HepG2 (cell line): ENCODE results near the gene TSSK6. TPM values are rescaled to one million over a fixed set of nuclear protein-coding genes. Genes with fewer than 3 reads are reported as not detected.

Experiments
- ATAC-seq: fragments of 200-7000 bp; cut with Tn5 transposase; 3 replicates; pipeline ENCODE4 v1.9.1; 2020; ENCODE audit warnings: mild to moderate bottlenecking, moderate library complexity
- BruUV-seq: library from RNA; stranded (reverse); fragments of 400-500 nt; replicated peaks from 2 replicates; lab custom pipeline; 2021; lab: Mats Ljungman, UMichigan
- CTCF ChIA-PET: fragments of 300-600 bp; formaldehyde crosslinking; extraction: SDS; loops from one replicate; lab custom pipeline; 2021; ENCODE audit warnings: low total read pairs, inconsistent platforms, low intra/inter-chr PET ratio; lab: Yijun Ruan, JAX
- POLR2A ChIA-PET: fragments of 350-600 bp; sonication (Branson Sonifier 250); formaldehyde crosslinking; loops from one replicate; lab custom pipeline; 2020; ENCODE audit warnings: antibody characterized with exemption, inconsistent platforms; lab: Yijun Ruan, JAX
- DNase-seq: peaks from one replicate; pipeline ENCODE4 v3.0.0-alpha.2; 2015; ENCODE audit warnings: low spot score
- FAIRE-seq: peaks from 3 replicates; lab custom pipeline; 2011; peaks lifted over from hg19 to GRCh38; lab: Jason Lieb, UNC
- H2AFZ ChIP-seq: one replicate; pipeline ENCODE4 v1.6.1; 2011; ENCODE audit warnings: low read length, inconsistent platforms
- H3K27ac ChIP-seq: fragments of 300-600 bp; 3 replicates; pipeline ENCODE4 v1.8.0; 2011; ENCODE audit warnings: mixed run types, mild to moderate bottlenecking, mixed read lengths, low read length, inconsistent platforms; ENCODE audit not compliant: insufficient read depth; ENCODE audit errors: extremely low read length
- H3K27me3 ChIP-seq, 2 experiments: fragments of 200-600 bp in 1 of 2; 2 replicates in 1 of 2; 3 replicates in 1 of 2; pipeline versions ENCODE4 v1.6.0 to v1.8.0; 2011; ENCODE audit warnings: low read length in 2 of 2, mild to moderate bottlenecking in 2 of 2, moderate library complexity in 2 of 2, inconsistent platforms in 1 of 2; ENCODE audit not compliant: insufficient read depth in 2 of 2, control insufficient read depth in 1 of 2
- H3K36me3 ChIP-seq, 2 experiments: fragments of 200-600 bp in 1 of 2; replicated peaks in 1 of 2; 2 replicates in 1 of 2; 3 replicates in 1 of 2; pipeline versions ENCODE4 v1.5.1 to v1.8.0; 2011; ENCODE audit warnings: low read length in 2 of 2, inconsistent platforms in 1 of 2; ENCODE audit not compliant: insufficient read depth in 2 of 2, control insufficient read depth in 1 of 2
- H3K4me1 ChIP-seq: 2 replicates; pipeline ENCODE4 v1.5.1; 2012; ENCODE audit warnings: low read length, inconsistent platforms; ENCODE audit not compliant: insufficient read depth
- H3K4me2 ChIP-seq: 2 replicates; pipeline ENCODE4 v1.6.0; 2011; ENCODE audit warnings: low read depth, low read length, inconsistent platforms
- H3K4me3 ChIP-seq, 3 experiments: fragments of 200-600 bp in 1 of 3; sonication (generic), shearing (Covaris generic) in 1 of 3; replicated peaks in 1 of 3; 2 replicates each; pipeline ENCODE4 v1.5.1; 2011 to 2016; ENCODE audit warnings: low read length in 3 of 3, inconsistent platforms in 2 of 3, low read depth in 2 of 3, mild to moderate bottlenecking in 2 of 3, control low read depth in 1 of 3, mixed read lengths in 1 of 3; ENCODE audit not compliant: insufficient read depth in 1 of 3
- H3K79me2 ChIP-seq: one replicate; pipeline ENCODE4 v1.6.1; 2011; ENCODE audit warnings: low read length, inconsistent platforms; ENCODE audit not compliant: insufficient read depth
- H3K9ac ChIP-seq: 2 replicates; pipeline ENCODE4 v1.6.0; 2011; ENCODE audit warnings: mild to moderate bottlenecking, low read depth, low read length, inconsistent platforms; ENCODE audit not compliant: insufficient read depth
- H3K9me3 ChIP-seq: 2 replicates; pipeline ENCODE4 v1.5.1; 2012; ENCODE audit warnings: mild to moderate bottlenecking, low read length
- H4K20me1 ChIP-seq: 2 replicates; pipeline ENCODE4 v1.6.0; 2011; ENCODE audit warnings: inconsistent platforms, mild to moderate bottlenecking, low read length, moderate library complexity; ENCODE audit not compliant: insufficient read depth
- ADNP ChIP-seq: sonication (generic); formaldehyde crosslinking; IDR thresholded peaks from 2 replicates; pipeline ENCODE4 v1.4.0; 2020; ENCODE audit warnings: missing genetic modification reagents
- CREB1 ChIP-seq, 2 experiments: fragments of 450-650 bp in 1 of 2; IDR thresholded peaks; 2 replicates each; pipeline ENCODE4 v1.6.1; 2016 to 2017; ENCODE audit warnings: control low read depth in 1 of 2, mild to moderate bottlenecking in 1 of 2, missing compliant biosample characterization in 1 of 2, missing genetic modification characterization in 1 of 2
- DPF2 ChIP-seq: sonication (generic); formaldehyde crosslinking; IDR thresholded peaks from 2 replicates; pipeline ENCODE4 v1.4.0; 2020; ENCODE audit warnings: mild to moderate bottlenecking, low read depth, missing genetic modification reagents, borderline replicate concordance
- ELF4 ChIP-seq: sonication (generic); formaldehyde crosslinking; IDR thresholded peaks from 2 replicates; pipeline ENCODE4 v1.5.0; 2020; ENCODE audit warnings: missing genetic modification reagents, mild to moderate bottlenecking, moderate library complexity, borderline replicate concordance
- ETV6 ChIP-seq: sonication (generic); formaldehyde crosslinking; conservative IDR thresholded peaks from 2 replicates; pipeline ENCODE4 v1.4.0; 2020; ENCODE audit warnings: missing genetic modification reagents
- HNRNPUL1 ChIP-seq: fragments of 200-400 bp; formaldehyde crosslinking; IDR thresholded peaks from 2 replicates; pipeline ENCODE4 v1.6.1; 2017; ENCODE audit warnings: low read depth, mild to moderate bottlenecking, low read length, moderate library complexity
- HOXA3 ChIP-seq: sonication (generic); formaldehyde crosslinking; IDR thresholded peaks from 2 replicates; pipeline ENCODE4 v1.5.0; 2020; ENCODE audit warnings: missing genetic modification reagents
- JUNB ChIP-seq: sonication (generic); formaldehyde crosslinking; IDR thresholded peaks from 2 replicates; pipeline ENCODE4 v1.8.0; 2022; ENCODE audit warnings: missing genetic modification reagents, mild to moderate bottlenecking, borderline replicate concordance
- KDM6A ChIP-seq: IDR thresholded peaks from 2 replicates; pipeline ENCODE4 v1.6.1; 2016; ENCODE audit warnings: low read depth
- TP53 ChIP-seq: sonication (generic); formaldehyde crosslinking; conservative IDR thresholded peaks from 2 replicates; pipeline ENCODE4 v1.4.0; 2020; ENCODE audit warnings: missing genetic modification reagents
- ZC3H13 ChIP-seq: sonication (generic); formaldehyde crosslinking; IDR thresholded peaks from 2 replicates; pipeline ENCODE4 v1.8.1; 2023; ENCODE audit warnings: mild to moderate bottlenecking, missing genetic modification reagents, moderate library complexity
- ZFX ChIP-seq: sonication (generic); formaldehyde crosslinking; IDR thresholded peaks from 2 replicates; pipeline ENCODE4 v1.4.0; 2020; ENCODE audit warnings: mild to moderate bottlenecking, low read depth, missing genetic modification reagents, moderate library complexity
- ZNF253 ChIP-seq: sonication (generic); formaldehyde crosslinking; IDR thresholded peaks from 2 replicates; pipeline ENCODE4 v1.8.0; 2022; ENCODE audit warnings: mild to moderate bottlenecking, missing genetic modification reagents, borderline replicate concordance
- ZNF446 ChIP-seq: sonication (generic); formaldehyde crosslinking; IDR thresholded peaks from 2 replicates; pipeline ENCODE4 v1.5.0; 2020; ENCODE audit warnings: mild to moderate bottlenecking, missing genetic modification reagents
- ZNF501 ChIP-seq: sonication (generic); formaldehyde crosslinking; IDR thresholded peaks from 2 replicates; pipeline ENCODE4 v1.5.1; 2020; ENCODE audit warnings: mild to moderate bottlenecking, moderate library complexity, missing genetic modification reagents
- ZNF503 ChIP-seq: sonication (generic); formaldehyde crosslinking; IDR thresholded peaks from 2 replicates; pipeline ENCODE4 v1.4.0; 2020; ENCODE audit warnings: missing genetic modification reagents
- ZNF615 ChIP-seq: sonication (generic); formaldehyde crosslinking; IDR thresholded peaks from 2 replicates; pipeline ENCODE4 v1.5.0; 2020; ENCODE audit warnings: mild to moderate bottlenecking, missing genetic modification reagents, borderline replicate concordance
- WGBS: methylation state at CpG from one replicate; pipeline ENCODE4 v1.1.6; 2017; ENCODE audit warnings: low lambda C conversion rate; 5-methylcytosine and 5-hydroxymethylcytosine counted together
- in situ Hi-C: cut with HindIII; loops from 2 replicates; pipeline ENCODE4 v1.10.0; 2017; ENCODE audit warnings: low pct_unique_long_range_greater_than_20kb; ENCODE audit not compliant: extremely low pct_ligation_motif_present
- intact Hi-C: fragments of 100-400 bp; cut with micrococcal nuclease; formaldehyde crosslinking; loops from one replicate; pipeline ENCODE4 v1.10.0; 2022; ENCODE audit not compliant: unreplicated experiment
- polyA plus RNA-seq, 8 experiments: library from polyadenylated mRNA; depleted of rRNA in 3 of 8; stranded (reverse) in 7 of 8; unstranded in 1 of 8; fragments of >200 nt; fragmentation: Illumina TruSeq in 4 of 8; extraction: Trizol in 4 of 8; gene quantifications; 2 replicates each; pipeline versions ENCODE4 v1.2.1 to v1.2.3, GENCODE V29; 2011 to 2016; ENCODE audit warnings: low read depth in 4 of 8, missing spikeins in 1 of 8, mixed read lengths in 1 of 8; ENCODE audit not compliant: insufficient read depth in 1 of 8
- total RNA-seq, 5 experiments: library from RNA; depleted of rRNA; stranded (reverse); fragments of >200 nt; fragmentation: Illumina TruSeq; extraction: Trizol; gene quantifications; 2 replicates each; pipeline ENCODE4 v1.2.3, GENCODE V29; 2016; ENCODE audit warnings: low read depth in 1 of 5
- TF ChIP-seq, protein P1 (sequence below): sonication (generic); formaldehyde crosslinking; IDR thresholded peaks from 2 replicates; pipeline ENCODE4 v1.5.0; 2020; ENCODE audit warnings: missing genetic modification reagents
- TF ChIP-seq, protein P2 (sequence below): sonication (generic); formaldehyde crosslinking; IDR thresholded peaks from 2 replicates; pipeline ENCODE4 v1.4.0; 2020; ENCODE audit warnings: missing genetic modification reagents

TSSK6 gene
- total and polyA plus RNA-seq, 2 of the 13 experiments (the other 11 are each of a cell fraction or from before 2014, with no cell fraction given): 0.71 to 1.2 TPM

GRCh38 chr19:19515642-19516519 is 533 bp upstream of the TSSK6 start, which contains the start of gene NDUFA13:
Gene NDUFA13, plus strand, starts transcription at chr19:19516225. Its CDS starts 14 bp downstream, at chr19:19516239.
- H3K9ac ChIP-seq: peak within 1 kb of the TSS; percentile 81
- peaks cover 17% of the 10 kb centered on the region for H3K4me1 ChIP-seq
- H3K79me2 ChIP-seq: peaks cover 24% of the 10 kb centered on the region
- no peaks in the 10 kb centered on the region; a peak in 1 of 5 replicates for H3K27me3 ChIP-seq
- in situ Hi-C loops (no loop called here), intact Hi-C loops (no loop called here)
- FAIRE-seq (peak; percentile 72), ATAC-seq (peak; percentile 93), DNase-seq (peak; percentile 90)
- no peak within 1 kb of the TSS for H2AFZ ChIP-seq
- H3K4me2 ChIP-seq: peak within 1 kb of the TSS; percentile 92
- H3K4me3 ChIP-seq: peak within 1 kb of the TSS; percentile 78 to 100 (median 93)
- TSS peak; percentile 88 for BruUV-seq
- 19% methylated on average over 10 of the region's 61 CpGs for WGBS
- peak within 1 kb of the TSS; percentile 69 for H3K27ac ChIP-seq
- H4K20me1 ChIP-seq: 0 out of 2 replicates have a peak, but pooled peaks cover 11% of the 10 kb centered on the region
- CTCF ChIA-PET: no interaction called here
- peaks cover 4 to 14% of the 10 kb centered on the region in 2 experiments; a peak in 4 of 5 replicates for H3K36me3 ChIP-seq
- no peaks in the 10 kb centered on the region for H3K9me3 ChIP-seq
- POLR2A ChIA-PET: interaction anchor here (0.6 to 1.6 kb wide), 11 partner anchors 9 to 536 kb away, joined by 3 to 6 read pairs (median 4); partner anchors contain the start of gene GATAD2A
- no peak for TF ChIP-seq HNRNPUL1
- TF ChIP-seq DPF2 (CRISPR knock-in tag): no peak
- TF ChIP-seq HOXA3 (CRISPR knock-in tag): peak; percentile 100
- TF ChIP-seq JUNB (CRISPR knock-in tag): no peak
- TF ChIP-seq ZNF615 (CRISPR knock-in tag): peak; percentile 60; the same call in 1 of the 2 replicates
- no peak for TF ChIP-seq ZNF253 (CRISPR knock-in tag)
- no peak for TF ChIP-seq ZNF501
- peak; percentile 99 for TF ChIP-seq ELF4 (CRISPR knock-in tag)
- no peak for TF ChIP-seq TP53 (CRISPR knock-in tag)
- TF ChIP-seq KDM6A (CRISPR knock-in tag): no peak
- 0 out of 2 replicates have a peak, but pooled peaks have one; percentile 66 for TF ChIP-seq ZC3H13 (CRISPR knock-in tag)
- TF ChIP-seq, protein P1, sequence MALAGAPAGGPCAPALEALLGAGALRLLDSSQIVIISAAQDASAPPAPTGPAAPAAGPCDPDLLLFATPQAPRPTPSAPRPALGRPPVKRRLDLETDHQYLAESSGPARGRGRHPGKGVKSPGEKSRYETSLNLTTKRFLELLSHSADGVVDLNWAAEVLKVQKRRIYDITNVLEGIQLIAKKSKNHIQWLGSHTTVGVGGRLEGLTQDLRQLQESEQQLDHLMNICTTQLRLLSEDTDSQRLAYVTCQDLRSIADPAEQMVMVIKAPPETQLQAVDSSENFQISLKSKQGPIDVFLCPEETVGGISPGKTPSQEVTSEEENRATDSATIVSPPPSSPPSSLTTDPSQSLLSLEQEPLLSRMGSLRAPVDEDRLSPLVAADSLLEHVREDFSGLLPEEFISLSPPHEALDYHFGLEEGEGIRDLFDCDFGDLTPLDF (CRISPR knock-in tag): peak; percentile 89
- no peak for TF ChIP-seq ADNP (CRISPR knock-in tag)
- TF ChIP-seq, protein P2, sequence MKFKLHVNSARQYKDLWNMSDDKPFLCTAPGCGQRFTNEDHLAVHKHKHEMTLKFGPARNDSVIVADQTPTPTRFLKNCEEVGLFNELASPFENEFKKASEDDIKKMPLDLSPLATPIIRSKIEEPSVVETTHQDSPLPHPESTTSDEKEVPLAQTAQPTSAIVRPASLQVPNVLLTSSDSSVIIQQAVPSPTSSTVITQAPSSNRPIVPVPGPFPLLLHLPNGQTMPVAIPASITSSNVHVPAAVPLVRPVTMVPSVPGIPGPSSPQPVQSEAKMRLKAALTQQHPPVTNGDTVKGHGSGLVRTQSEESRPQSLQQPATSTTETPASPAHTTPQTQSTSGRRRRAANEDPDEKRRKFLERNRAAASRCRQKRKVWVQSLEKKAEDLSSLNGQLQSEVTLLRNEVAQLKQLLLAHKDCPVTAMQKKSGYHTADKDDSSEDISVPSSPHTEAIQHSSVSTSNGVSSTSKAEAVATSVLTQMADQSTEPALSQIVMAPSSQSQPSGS: peak; percentile 62; the same call in 1 of the 2 replicates
- TF ChIP-seq ZNF503 (CRISPR knock-in tag): peak; percentile 26; the same call in 1 of the 2 replicates
- TF ChIP-seq ZNF446 (CRISPR knock-in tag): no peak
- peak; percentile 71 for TF ChIP-seq CREB1 (IDR thresholded peaks at IDR 0.05)
- TF ChIP-seq CREB1 (CRISPR knock-in tag; IDR thresholded peaks at IDR 0.05): peak; percentile 92
- no peak for TF ChIP-seq ETV6 (CRISPR knock-in tag)
- peak; percentile 96 for TF ChIP-seq ZFX
